ACHN (cell line): ENCODE measurements around the gene PKD1L1.
A peak's percentile ranks its signal among the peaks of the same experiment; 100 is the strongest.

Experiments
- DNase-seq: peaks from one replicate; pipeline ENCODE4 v3.0.0-alpha.2; 2015
- in situ Hi-C: cut with HindIII; loops from 2 replicates; pipeline ENCODE4 v1.10.0; 2017; ENCODE audit warnings: low sequenced_read_pairs, low pct_ligation_motif_present, low pct_unique_long_range_greater_than_20kb

Gene PKD1L1

GRCh38 chr7:47866120-47866519 is 82.1 kb downstream of the PKD1L1 start:
- in situ Hi-C loops = no loop called here
- no peak for DNase-seq

GRCh38 chr7:47852330-47853245 is 95.7 kb downstream of the PKD1L1 start:
- in situ Hi-C loops = no loop called here
- peak; percentile 29 for DNase-seq

DNA sequence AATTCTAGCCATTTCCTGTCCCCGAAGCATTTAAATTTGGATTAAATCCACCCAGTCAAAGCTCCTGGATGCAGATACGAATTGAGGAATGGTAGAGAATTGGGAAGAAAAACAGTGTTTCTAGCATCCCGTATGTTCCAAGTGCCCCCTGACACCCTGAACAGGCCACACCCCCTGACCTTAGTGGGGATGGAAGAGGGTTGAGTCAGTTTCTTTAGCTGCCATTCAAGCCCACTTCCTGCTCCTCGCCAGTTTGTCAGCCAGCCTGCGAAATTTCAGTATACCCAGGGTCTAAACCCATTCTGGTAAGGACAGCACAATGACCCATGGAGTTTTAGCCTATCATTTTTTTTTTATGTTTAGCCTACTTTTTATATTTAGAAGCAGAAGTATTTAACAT is 101.1 kb downstream of the PKD1L1 start:
- in situ Hi-C loops = no loop called here
- DNase-seq = no peak

DNA sequence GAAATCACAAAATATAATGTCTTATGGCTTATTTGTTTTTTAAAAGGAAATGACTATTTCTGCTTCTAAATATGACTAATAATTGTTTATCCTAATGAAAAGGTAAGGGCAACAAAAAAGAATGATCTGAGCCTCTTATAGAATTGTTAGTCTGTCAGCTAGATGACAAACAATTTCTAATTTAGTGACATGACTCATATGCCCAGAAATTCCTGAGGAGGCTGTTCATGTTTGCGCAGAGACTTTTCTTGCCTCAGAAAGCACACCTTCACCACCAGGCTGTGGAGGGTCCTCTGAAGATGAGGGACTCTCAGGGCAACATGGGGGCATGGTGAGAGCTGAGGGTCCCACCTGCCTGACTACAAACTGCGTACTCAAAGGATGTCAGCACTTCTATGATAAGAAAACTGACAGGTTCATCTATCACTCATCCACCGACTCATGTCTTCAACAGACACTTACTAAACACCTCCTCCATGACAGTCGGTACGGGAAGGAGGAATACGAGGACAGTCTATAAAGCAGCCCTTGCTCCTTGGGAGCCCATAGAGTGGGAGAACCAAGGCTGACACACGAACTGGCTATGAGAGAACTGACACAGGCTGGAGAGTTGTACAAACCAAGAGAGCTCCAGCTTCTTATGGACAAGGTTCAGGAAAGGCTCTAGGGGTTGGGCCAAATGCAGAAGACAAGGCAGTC is 102.0 kb downstream of the PKD1L1 start:
- peak; percentile 50 for DNase-seq
- in situ Hi-C loops = no loop called here

DNA sequence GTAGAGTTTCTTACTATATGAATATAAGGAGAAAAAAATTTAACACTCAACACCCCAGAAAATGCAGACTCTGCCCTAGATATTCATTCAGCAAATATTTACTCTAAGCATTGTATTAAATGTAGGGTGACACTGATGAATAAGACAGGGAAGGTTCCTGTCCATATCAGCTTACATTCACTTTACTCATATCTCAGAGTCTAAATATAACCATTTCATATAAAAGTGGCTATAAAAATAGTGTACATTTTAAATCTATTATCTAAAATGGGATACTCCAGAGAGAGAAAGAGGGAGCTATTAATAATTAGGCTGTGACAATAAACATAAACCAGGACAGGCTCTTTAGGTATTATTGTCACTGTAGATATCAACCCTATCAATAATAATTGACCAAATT is 104.0 kb downstream of the PKD1L1 start:
- in situ Hi-C loops = no loop called here
- no peak for DNase-seq

GRCh38 chr7:47843291-47843690 is 105.0 kb downstream of the PKD1L1 start:
- in situ Hi-C loops = no loop called here
- DNase-seq = no peak

- no peak for DNase-seq
Measured at GRCh38 chr7:47839381-47839780, 108.9 kb downstream of the PKD1L1 start.

GRCh38 chr7:47837826-47838225 is 110.4 kb downstream of the PKD1L1 start:
- in situ Hi-C loops = no loop called here
- DNase-seq = no peak

More at GRCh38 chr7:47839381-47839780, 108.9 kb downstream of the PKD1L1 start:
- in situ Hi-C loops = no loop called here

GRCh38 chr7:47836503-47837202 is 111.6 kb downstream of the PKD1L1 start:
- in situ Hi-C loops = no loop called here
- no peak for DNase-seq

GRCh38 chr7:47836080-47836479 is 112.2 kb downstream of the PKD1L1 start:
- in situ Hi-C loops = no loop called here
- no peak for DNase-seq

DNA sequence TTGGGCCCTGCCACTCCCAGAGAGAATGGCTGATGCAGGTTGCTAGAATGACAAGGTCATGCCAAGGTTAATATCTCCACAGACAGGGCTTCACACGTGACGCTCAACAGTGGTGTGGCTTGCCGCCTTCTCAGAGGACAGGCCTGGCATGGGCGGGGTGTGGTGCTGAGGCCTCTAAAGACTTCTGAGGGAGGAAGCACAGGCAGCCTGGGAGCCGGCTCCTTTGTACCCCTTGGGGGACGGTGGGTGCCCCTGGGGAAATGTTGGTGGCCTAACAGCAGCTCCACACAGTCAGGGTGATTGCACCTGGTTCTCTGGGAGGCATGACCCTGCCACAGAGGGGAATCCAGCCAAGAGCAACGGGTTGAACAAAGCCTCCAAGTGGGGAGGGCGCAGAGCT is 115.1 kb downstream of the PKD1L1 start:
- no peak for DNase-seq
- in situ Hi-C loops = no loop called here

GRCh38 chr7:47832105-47832715 is 116.1 kb downstream of the PKD1L1 start:
- in situ Hi-C loops = no loop called here
- no peak for DNase-seq

GRCh38 chr7:47830015-47830414 is 118.3 kb downstream of the PKD1L1 start:
- in situ Hi-C loops = no loop called here

GRCh38 chr7:47827871-47828270 is 120.4 kb downstream of the PKD1L1 start:
- in situ Hi-C loops = no loop called here
- DNase-seq = no peak

More at GRCh38 chr7:47830015-47830414, 118.3 kb downstream of the PKD1L1 start:
- no peak for DNase-seq

GRCh38 chr7:47827351-47827756 is 120.9 kb downstream of the PKD1L1 start:
- in situ Hi-C loops = no loop called here
- DNase-seq = no peak

- in situ Hi-C loops = no loop called here
- no peak for DNase-seq
Measured at GRCh38 chr7:47826754-47827153, 121.5 kb downstream of the PKD1L1 start.

GRCh38 chr7:47819607-47819920 is 128.7 kb downstream of the PKD1L1 start:
- DNase-seq = no peak
- in situ Hi-C loops = no loop called here

DNA sequence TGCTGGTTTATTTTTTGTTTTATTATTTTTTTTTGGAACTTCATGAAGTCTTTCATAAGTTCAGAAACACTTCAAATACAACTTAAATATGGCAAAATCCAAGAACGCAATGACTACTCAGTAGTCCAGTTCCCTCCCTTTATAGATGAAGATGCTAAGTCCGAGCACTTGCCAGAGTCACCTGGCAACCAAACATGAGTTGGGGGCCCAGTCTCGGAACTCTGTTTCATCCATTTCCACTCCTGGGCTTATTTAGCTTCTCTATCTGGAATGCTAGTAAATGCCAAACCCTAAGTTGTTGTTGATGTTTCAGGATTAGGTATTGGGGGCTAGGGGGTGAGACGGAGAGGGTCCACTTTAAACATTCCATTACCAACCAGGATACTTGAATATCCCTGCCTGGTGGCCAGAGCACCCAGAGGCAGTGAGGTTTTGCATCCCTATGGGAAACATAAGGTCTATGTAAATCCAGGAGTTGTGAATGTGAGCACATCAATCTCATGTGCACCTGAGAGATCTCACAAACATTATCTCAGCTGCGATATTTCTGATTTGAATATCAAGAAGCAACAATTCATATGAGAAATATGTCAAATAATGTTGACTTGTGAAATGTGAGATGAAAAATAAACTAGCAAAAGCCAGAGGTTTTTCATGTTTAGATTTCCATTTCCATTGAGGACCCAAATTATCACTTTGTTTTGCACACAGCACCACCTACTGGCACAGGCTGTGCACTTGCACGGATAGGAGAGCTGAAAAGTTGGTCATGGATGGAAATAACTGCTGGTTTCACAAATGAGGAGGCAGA is 129.3 kb downstream of the PKD1L1 start:
- in situ Hi-C loops = no loop called here
- DNase-seq = peak; percentile 84
